GM12865 (cell line): Measurements from ENCODE around the gene ATG9A.

ENCODE experiments used
- DNase-seq: peaks from one replicate; pipeline ENCODE4 v3.0.0; 2010; ENCODE audit warnings: low read depth
- H3K4me3 ChIP-seq: 2 replicates; pipeline ENCODE4 v1.5.1; 2011; ENCODE audit warnings: mild to moderate bottlenecking, low read depth, low read length, control low read depth
- CTCF ChIP-seq: IDR thresholded peaks from 2 replicates; pipeline ENCODE4 v1.5.1; 2011; ENCODE audit warnings: low read length, control low read depth, low read depth, inconsistent platforms; ENCODE audit not compliant: insufficient read depth; ENCODE audit errors: missing control alignments

Gene ATG9A

GRCh38 chr2:219272356-219272755 is 42.9 kb upstream of the ATG9A start:
- DNase-seq: no peak
- no peak overlapping the region for H3K4me3 ChIP-seq
- no peak for TF ChIP-seq CTCF

GRCh38 chr2:219271021-219271420 is 41.6 kb upstream of the ATG9A start:
- TF ChIP-seq CTCF: no peak
- no peak for DNase-seq

GRCh38 chr2:219270055-219270372 is 40.6 kb upstream of the ATG9A start:
- H3K4me3 ChIP-seq: no peak overlapping the region
- no peak for TF ChIP-seq CTCF
- DNase-seq: no peak

More at GRCh38 chr2:219271021-219271420, 41.6 kb upstream of the ATG9A start:
- no peak overlapping the region for H3K4me3 ChIP-seq

GRCh38 chr2:219269362-219270054 is 40.1 kb upstream of the ATG9A start:
- no peak for TF ChIP-seq CTCF
- DNase-seq: no peak
- H3K4me3 ChIP-seq: no peak overlapping the region

- no peak for TF ChIP-seq CTCF
- H3K4me3 ChIP-seq: no peak overlapping the region
- DNase-seq: no peak
Measured at GRCh38 chr2:219268294-219268693, 38.9 kb upstream of the ATG9A start.

GRCh38 chr2:219266886-219267285 is 37.5 kb upstream of the ATG9A start:
- no peak for DNase-seq
- TF ChIP-seq CTCF: no peak
- no peak overlapping the region for H3K4me3 ChIP-seq

GRCh38 chr2:219266232-219266631 is 36.8 kb upstream of the ATG9A start:
- no peak for TF ChIP-seq CTCF
- H3K4me3 ChIP-seq: no peak overlapping the region
- no peak for DNase-seq
